GM19240 (cell line): Measurements from ENCODE around the gene CAMKV.
"Not testable (repeated sequence)": the region's sequence is repeated elsewhere in the genome, so short reads cannot be mapped to it uniquely, and the experiment has no call there.

Experiments
- DNase-seq: peaks from one replicate; pipeline ENCODE4 v3.0.0; 2011; ENCODE audit warnings: low spot score; ENCODE audit not compliant: insufficient read length

CAMKV gene

GRCh38 chr3:49869525-49870126, at the start of gene CAMKV:
TSS of gene CAMKV (minus strand) at chr3:49869906. CDS start at chr3:49862388, 7,518 bp downstream.
- DNase-seq = no peak

- DNase-seq = not testable (repeated sequence)
These were observed 48.3 kb upstream of the CAMKV start for GRCh38 chr3:49917806-49918590.

- no peak for DNase-seq
These were observed 47.0 kb upstream of the CAMKV start for GRCh38 chr3:49916686-49917085.

- DNase-seq = no peak
These were observed 45.2 kb upstream of the CAMKV start for GRCh38 chr3:49914906-49915305.

DNA sequence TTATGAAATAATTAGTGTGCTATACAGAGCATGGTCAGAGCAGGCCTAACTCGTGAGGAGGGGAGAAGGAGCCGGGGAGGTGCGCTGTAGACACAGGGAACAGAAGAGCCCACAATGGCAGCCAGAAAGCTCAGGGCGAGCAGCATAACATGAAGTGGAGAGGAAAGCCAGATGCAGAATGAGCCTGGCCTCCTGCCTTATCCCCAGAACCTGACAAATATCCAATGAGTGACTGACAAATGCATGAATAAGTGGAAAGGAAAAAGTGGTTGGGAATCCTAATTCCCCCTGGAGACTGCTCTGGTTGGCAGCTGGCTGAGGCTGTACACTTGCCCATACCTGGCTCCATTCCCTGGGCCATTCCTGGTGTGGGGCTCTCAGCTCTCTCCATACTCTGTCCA, 43.2 kb upstream of the CAMKV start:
- DNase-seq = no peak

GRCh38 chr3:49911611-49912010, 41.9 kb upstream of the CAMKV start:
- DNase-seq = no peak

- DNase-seq = no peak
These were observed 41.4 kb upstream of the CAMKV start for GRCh38 chr3:49911124-49911420.

DNA sequence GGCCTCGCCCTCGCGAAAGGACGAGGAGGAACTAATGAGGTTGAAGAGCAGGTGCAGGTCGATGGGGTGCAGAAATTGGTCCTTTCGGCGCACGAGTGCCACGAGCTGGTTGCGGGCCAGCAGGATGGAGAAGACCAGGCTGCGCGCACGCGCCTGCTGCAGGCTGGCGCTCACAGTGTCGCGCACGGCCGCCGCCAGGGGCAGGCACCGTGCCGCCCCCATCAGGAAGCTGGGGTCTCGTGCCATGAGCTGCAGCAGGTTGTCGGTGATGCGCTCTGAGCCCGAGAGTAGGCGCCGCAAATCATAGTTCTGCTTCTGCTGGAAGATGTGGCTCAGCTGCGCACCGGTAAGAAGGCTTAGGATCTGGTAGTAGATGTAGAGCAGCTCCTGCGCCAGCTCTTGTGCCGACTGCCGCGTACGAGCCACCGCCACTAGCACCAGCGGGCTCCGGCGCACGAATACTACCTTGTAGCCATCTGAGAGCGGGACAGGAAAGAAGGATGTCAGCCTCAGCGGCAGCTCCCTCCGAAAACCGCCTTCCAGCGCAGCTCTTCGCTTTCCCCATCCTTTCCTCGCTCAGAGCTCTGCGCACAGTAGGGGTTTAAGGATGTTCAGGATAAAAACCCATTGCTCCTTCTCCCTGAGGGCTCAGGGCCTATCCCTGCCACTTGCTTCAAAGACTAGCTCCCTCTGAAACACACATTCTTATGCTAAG, 40.9 kb upstream of the CAMKV start:
- no peak for DNase-seq

DNA sequence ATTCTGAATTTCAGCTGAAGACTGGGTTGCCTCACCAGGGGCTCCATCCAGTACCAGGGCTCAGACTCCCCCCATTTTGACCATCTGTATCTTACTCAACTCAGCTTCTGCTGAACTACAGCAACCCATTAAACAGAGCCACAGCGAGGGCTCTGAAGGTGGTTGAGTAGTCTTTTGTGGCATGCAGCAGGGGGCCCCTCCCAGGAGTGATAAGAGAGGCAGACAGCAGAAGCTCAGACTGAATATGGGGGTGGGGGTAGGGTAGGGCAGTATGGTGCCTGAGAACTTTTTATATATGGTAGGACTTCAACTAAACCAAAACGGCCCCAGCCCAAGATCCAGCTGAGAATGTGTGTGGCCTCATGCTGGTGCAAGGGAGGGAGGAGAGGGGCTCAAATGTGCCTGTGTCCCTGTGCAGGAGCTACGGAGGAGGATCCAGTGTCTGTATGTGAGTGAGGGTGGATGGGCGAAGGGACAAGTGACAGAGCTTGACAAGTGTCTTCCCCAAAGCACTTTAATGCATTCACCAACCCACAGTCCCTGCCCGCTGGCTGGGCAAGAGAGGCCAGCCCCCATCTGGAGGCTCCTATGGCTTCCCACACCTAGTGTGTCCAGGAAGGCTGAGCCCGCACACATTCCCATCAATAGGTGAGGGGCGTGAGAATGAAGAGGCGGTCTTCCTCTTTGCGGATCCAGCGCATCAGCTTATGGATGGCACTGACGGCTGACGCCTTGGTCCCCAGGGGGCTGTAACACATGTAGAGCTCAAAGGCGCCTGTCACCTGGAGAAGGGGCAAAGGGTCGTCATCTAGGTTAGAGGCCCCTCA, 38.9 kb upstream of the CAMKV start:
- no peak for DNase-seq

DNA sequence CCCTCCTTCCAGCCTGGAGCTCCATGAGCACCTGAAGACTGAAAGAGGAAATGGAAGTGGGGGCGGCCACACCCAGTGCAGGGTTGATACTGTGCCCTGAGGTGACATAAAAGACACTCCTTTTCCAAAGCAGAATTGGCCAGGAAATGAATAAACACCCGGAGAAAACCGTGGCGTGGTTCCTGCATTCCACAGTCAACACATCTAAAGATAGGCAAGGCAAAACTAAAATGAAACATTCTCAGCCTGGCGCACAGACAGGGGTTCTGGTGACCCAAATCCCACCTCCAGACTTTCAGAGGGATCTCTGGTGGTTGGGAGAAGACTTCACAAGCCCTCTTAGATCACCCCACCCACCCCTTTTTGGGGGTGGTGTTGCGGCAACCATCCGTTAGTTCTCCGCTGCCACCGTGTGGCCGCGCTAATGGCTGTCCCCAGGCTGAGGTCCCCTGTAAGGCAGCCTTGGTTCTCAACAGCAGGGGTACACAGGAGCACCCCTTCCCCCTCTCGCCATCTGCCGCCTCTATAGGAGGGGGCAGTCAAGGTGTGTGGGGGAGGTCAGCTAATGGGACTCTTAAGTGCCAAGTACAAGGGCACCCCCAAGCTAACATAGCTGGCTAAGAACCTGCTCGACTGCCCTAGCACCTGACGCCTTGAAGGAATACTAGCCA, 36.5 kb upstream of the CAMKV start:
- peak; percentile 90 for DNase-seq

DNA sequence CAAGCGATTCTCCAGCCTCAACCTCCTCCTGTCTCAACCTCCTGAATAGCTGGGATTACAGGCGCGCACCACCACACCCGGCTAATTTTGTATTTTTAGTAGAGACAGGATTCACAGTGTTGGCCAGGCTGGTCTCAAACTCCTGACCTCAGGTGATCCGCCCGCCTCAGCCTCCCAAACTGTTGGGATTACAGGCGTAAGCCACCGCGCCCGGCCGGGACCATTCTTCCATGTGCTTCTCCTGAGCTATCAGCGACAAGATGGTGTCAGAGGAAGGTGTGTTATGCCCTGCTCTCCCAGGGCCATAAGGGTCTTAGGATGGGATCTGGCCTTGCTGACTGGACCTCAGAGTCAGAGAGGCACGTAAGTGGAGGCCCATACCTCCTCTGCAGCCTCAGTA, 34.7 kb upstream of the CAMKV start:
- not testable (repeated sequence) for DNase-seq

DNA sequence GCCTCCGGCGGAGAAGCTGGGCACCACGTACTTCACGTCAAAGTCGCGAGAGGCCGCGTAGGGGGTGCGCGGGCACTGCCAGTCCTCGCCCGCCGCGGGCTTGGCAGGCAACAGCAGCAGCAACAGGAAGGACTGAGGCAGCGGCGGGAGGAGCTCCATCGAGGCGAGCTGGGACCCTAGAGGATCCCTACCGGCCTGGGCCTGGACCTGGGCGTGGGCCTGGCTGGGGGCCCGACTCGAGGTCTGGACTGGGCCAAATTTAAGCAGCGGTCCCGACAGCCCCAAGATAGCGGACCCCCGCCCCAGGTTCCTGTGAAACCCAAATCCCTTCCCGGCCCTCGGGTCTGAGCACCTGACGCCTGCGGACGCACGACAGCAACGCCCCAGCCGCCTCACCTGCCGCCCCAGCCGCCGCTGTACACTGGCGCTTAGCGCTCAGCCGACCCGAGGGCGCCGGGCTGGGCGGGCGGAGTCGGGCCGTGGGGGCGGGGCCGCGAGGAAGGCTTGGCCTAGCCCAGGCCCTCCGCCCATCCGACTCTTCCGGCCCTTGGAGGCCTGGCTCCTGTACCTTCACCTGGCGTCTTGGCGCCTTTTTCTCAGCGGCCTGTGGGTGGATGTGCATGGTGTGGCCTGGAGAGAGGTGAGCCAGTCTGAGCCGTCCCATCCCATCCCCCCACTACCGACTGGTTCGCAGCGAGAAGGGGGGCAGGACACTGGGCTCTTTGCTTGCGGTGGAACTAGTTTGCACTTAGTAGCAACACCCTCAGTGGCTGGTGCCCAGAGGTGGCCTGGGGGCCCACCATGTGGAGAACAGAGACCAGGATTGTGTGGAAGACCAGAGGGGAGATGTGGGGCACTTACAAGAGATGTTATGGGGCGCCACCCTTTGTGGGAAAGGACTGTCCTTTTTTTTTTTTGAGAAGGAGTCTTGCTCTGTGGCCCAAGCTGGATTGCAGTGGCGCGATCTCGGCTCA, 34.0 kb upstream of the CAMKV start, which contains the start of gene MST1R:
Gene MST1R (minus strand): TSS at position 423 of the 974 bp plus-strand sequence. CDS start 264 bp downstream, at position 159.
- DNase-seq = peak; percentile 92

DNA sequence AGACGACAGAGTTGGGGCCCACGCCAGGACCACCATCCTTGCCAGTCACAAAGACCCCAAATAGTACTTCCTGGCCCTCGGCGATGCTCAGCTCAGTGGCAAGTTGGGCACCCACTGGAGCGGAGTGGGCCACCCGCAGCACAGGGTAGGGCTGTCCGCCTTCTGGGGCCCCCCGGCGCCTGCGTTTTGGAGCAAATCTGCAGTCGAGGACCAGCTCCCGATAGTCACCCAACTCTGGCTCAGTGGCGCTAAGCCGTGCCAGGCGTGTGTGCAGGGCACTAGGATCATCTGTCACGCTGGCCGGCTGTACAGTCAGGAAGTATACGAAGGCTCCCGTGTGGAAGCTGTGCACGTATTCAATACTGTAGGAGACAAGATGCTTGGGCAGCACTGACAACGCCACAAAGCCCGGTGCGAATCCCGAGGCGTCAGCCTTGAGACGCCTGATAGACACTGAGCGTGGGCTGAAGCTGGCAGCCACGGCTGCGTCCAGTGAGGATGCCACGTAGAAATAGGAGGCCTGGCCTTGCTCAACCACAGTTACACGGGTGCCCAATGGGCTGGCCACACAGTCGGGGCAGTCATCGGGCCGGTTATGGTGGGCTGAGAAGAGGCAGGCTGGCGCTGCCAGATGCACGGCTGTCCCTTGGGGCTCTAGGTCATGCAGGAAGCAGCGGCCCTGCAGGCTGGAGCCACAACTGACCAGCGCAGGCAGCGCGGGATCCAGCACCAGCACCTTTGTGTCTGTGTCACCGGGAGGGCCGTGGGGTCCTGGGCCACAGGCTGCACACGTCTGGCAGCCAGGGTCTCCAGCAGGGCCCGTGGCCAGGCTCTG, 33.0 kb upstream of the CAMKV start:
- DNase-seq = no peak

DNA sequence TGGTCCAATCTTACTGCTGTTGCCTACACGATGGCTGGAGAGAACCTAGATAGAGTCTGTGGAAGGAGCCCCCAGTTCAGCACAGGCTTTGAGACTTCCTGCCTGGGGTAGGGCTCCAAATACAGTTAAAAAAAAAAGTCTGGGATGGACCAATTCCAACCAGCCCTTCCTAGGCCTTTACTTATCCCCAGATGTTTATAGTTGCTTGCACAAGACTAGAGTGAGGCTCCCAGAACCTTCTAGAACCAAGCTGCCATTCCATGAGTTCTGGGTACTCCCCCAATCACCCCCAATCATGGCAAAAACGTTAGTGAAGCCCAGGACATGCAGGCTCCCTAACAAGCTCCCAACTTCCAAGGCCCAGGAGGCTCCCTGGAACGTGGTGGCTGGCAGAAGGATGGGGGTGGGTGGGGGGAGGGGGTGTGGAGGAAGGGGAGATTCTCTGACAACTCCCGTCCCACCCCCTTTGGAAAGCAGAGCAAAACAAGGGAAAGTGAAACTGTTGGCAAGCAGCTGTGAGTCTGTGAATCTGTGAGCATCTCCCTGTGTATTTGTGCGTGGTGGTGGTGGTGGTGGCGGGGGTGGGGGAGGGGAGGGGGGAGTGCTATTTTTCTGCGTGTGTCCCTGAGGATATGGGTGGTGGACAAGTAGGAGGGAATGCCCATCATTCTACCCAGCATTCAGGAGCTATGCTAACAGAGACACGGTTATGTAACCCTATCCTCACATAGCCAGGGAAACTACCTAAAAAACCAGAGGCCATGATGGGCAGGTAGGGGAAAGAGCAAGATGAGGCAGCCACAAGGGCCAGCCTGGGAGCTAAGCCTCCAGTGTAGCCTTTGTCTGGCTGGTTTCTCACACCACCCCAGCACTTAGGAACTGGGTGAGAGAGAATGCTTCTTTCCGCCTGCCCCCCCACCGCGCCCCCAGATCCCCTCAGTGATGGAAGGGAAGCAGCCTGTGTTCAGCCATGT, 31.9 kb upstream of the CAMKV start:
- no peak for DNase-seq

- DNase-seq = no peak
These were observed 30.9 kb upstream of the CAMKV start for GRCh38 chr3:49900491-49901153.

DNA sequence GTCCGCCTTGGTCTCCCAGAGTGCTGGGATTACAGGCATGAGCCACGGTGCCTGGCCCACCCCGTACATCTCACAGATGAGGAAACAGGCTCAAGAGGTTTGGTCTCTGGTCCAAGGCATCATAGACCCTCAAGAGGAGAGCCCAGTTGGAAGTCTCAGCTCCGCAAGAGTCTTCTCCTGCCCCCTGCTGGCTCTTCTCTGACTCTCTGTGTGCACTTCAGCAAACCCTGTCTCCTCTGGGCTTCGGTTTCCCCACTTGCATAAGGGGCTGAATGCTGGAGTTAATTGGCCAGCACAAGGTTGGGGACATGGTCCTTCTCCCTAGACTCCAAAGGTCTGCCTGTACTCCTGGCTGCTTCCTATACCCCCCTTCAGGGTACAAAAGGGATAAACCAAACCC, 30.1 kb upstream of the CAMKV start:
- DNase-seq = no peak

DNA sequence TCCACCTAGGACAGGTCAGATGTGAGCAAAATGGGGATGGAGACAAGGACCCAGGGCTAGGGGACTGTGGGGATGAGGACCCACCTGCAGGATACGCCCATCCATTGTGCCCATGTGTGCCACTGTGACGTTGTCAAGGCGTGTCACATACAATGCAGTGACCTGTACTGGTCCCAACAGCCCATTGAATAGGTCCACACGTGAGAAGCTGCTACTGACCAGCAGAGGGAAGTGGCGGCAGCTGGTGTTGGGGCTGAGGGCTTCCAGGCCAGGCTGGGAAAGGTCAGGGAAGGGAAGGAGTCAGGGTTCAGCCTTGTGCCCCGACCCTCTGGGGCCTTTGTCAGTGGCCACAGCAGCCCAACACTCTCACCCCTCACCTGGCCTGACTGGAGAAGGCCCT, 29.3 kb upstream of the CAMKV start:
- DNase-seq = no peak
